ENCODE results near the gene TUT7. TPM values are rescaled to one million over a fixed set of nuclear protein-coding genes. Genes with fewer than 3 reads are reported as not detected.

TUT7 gene
- total and polyA plus RNA-seq, 4 experiments from 2014 or later: 9.5 to 64.1 (median 45.3) TPM

DNA sequence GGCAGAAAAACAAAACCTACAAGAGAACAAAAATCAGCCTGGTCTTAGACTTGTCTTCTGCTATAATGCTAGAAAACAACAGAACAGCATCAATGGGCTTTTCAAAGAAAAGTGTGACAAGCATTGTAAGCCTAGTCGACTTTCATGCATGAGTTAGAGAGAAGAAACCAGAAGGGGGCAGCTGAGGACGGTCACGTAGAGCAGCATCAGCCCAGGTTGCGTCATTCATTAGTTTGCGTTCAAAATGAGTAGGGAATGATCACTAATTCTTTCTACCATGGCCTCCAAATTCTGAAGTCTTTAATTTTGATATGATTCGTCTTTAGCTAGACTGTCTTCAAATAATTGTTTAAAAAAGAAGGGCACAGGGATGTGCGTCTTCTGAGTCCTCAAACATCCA, 67.2 kb downstream of the TUT7 start:
- Mint-ChIP-seq H3K27me3 (no peaks in the 10 kb centered on the region), H3K4me3 (no peak overlapping the region), H3K4me1 (peaks cover 8 to 13% (median 9%) of the 10 kb centered on the region in 4 donors), H3K27ac (peak overlapping the region in 5 of 7 donors; percentile 17 to 60 (median 32)), H3K9me3 (no peaks in the 10 kb centered on the region), H3K36me3 (peaks cover 3 to 33% of the 10 kb centered on the region in 2 donors)
- H3K36me3 ChIP-seq (ENCODE audit: insufficient read depth, low read length): peaks cover 5% of the 10 kb centered on the region
- ChIA-PET POLR2A (ENCODE audit: partially characterized antibody) (no interaction called here), CTCF (ENCODE audit: partially characterized antibody) (no interaction called here)
- H3K27ac ChIP-seq (ENCODE audit: low read depth, low read length): no peak overlapping the region
- peaks cover 8% of the 10 kb centered on the region for H3K4me1 ChIP-seq (ENCODE audit: insufficient read depth, low read length)
- intact Hi-C loops (cut with micrococcal nuclease): no loop called here
- no peaks in the 10 kb centered on the region for H3K27me3 ChIP-seq (ENCODE audit: insufficient read depth, low read length)
- no peak for DNase-seq
- no peak overlapping the region for H3K4me3 ChIP-seq (ENCODE audit: low read length in 2 of 2)
- H3K9me3 ChIP-seq (ENCODE audit: control insufficient read depth in 1 of 2, low read length in 2 of 2): no peaks in the 10 kb centered on the region

DNA sequence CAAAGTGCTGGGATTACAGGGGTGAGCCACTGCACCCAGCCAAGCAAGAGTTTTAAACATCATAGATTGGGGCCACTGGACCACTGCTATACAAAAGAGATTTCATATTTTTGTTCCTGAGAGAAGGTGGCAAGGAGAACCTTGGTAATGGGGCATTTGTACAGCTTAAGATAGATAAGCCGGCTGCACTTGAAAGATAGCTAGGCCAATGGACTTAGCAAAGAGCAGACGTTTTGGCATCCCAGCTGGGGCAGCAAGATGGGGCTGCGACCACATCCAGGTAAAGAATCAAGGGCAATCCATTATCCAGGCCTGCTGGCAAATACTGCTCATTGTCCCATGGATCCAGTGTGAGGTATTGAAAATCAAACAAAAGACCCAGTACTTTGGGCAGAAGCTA, 67.9 kb downstream of the TUT7 start:
- peaks cover 11 to 17% (median 13%) of the 10 kb centered on the region in 4 donors for H3K4me1 Mint-ChIP-seq
- intact Hi-C loops (cut with micrococcal nuclease): no loop called here
- H3K36me3 Mint-ChIP-seq: peaks cover 3 to 33% of the 10 kb centered on the region in 2 donors
- CTCF ChIA-PET (ENCODE audit: partially characterized antibody): no interaction called here
- no peak overlapping the region for H3K4me3 ChIP-seq (ENCODE audit: low read length in 2 of 2)
- H3K27ac Mint-ChIP-seq: peak overlapping the region in 3 of 7 donors; percentile 52 to 79 (median 74)
- POLR2A ChIA-PET (ENCODE audit: partially characterized antibody): no interaction called here
- H3K27me3 ChIP-seq (ENCODE audit: insufficient read depth, low read length): no peaks in the 10 kb centered on the region
- H3K27me3 Mint-ChIP-seq: no peaks in the 10 kb centered on the region
- peaks cover 13% of the 10 kb centered on the region for H3K4me1 ChIP-seq (ENCODE audit: insufficient read depth, low read length)
- no peak overlapping the region for H3K27ac ChIP-seq (ENCODE audit: low read depth, low read length)
- no peak overlapping the region for H3K4me3 Mint-ChIP-seq
- no peaks in the 10 kb centered on the region for H3K9me3 ChIP-seq (ENCODE audit: control insufficient read depth in 1 of 2, low read length in 2 of 2)
- H3K36me3 ChIP-seq (ENCODE audit: insufficient read depth, low read length): peaks cover 5% of the 10 kb centered on the region
- no peak for DNase-seq
- H3K9me3 Mint-ChIP-seq: no peaks in the 10 kb centered on the region

DNA sequence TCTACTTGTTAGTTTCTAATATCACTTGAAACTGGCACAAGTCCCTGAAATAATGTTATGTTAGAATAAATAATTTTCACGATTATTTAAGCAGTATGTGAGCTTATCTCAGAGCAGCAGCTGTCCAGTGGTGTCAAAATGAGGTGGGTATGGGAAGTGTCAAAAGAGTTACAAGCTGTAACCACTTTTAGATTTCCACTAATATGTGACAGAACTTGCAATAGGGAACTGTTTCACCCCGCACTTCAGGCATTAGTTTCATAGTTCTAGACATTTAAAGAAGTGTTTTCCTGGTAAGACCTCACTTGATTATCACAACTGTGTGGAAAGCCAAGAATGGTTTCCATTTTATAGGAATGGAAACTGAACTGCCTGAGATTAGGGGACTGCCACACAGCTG, 68.9 kb downstream of the TUT7 start:
- Mint-ChIP-seq H3K4me1 (peaks cover 17 to 23% (median 20%) of the 10 kb centered on the region in 4 donors), H3K27ac (peak overlapping the region; percentile 12 to 79 (median 46)), H3K4me3 (no peak overlapping the region), H3K9me3 (no peaks in the 10 kb centered on the region), H3K27me3 (no peaks in the 10 kb centered on the region), H3K36me3 (peaks cover 0 to 33% of the 10 kb centered on the region in 2 donors)
- POLR2A ChIA-PET (ENCODE audit: partially characterized antibody): interaction anchor here (1.3 kb wide), 1 partner anchor 68 kb away, joined by 3 read pairs; no protein-coding TSS in a partner anchor
- H3K27ac ChIP-seq (ENCODE audit: low read depth, low read length): no peak overlapping the region
- H3K36me3 ChIP-seq (ENCODE audit: insufficient read depth, low read length): peaks cover 5% of the 10 kb centered on the region
- CTCF ChIA-PET (ENCODE audit: partially characterized antibody): no interaction called here
- H3K4me1 ChIP-seq (ENCODE audit: insufficient read depth, low read length): peaks cover 23% of the 10 kb centered on the region
- no peak for DNase-seq
- no peaks in the 10 kb centered on the region for H3K9me3 ChIP-seq (ENCODE audit: control insufficient read depth in 1 of 2, low read length in 2 of 2)
- no peaks in the 10 kb centered on the region for H3K27me3 ChIP-seq (ENCODE audit: insufficient read depth, low read length)
- intact Hi-C loops (cut with micrococcal nuclease): no loop called here
- no peak overlapping the region for H3K4me3 ChIP-seq (ENCODE audit: low read length in 2 of 2)

DNA sequence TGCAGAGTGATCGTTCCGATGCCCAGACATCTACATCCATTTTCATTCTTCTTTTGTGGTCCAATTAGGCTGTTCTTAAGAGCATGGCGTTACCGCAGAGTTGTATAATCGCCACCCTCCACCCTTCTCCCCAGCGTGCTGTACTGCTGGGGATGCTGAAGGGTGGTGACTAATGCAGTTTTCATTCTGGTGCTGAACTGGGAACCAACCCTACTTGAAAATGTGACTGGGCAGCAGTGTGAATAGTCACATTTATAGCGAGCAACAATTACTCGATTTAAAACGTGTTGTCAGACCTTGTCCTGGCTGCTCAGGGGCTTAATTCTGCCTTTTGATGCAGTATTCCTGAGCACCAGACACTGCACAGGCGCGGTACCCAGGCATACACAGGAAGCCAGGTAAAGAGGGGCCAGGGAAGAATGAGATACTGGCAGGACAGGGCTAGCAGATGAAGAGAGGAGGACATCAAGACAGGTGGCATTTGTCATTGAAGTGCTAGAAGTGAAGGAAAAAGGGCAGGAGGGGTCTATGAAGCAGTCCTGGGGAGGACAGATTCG, 71.2 kb downstream of the TUT7 start:
- Mint-ChIP-seq H3K36me3 (peaks cover 7 to 34% of the 10 kb centered on the region in 2 donors), H3K4me1 (peaks cover 31 to 40% (median 35%) of the 10 kb centered on the region in 4 donors), H3K27me3 (no peaks in the 10 kb centered on the region), H3K9me3 (no peaks in the 10 kb centered on the region), H3K27ac (peak overlapping the region; percentile 91 to 100 (median 99)), H3K4me3 (peak overlapping the region; percentile 87 to 98 (median 96))
- Histone ChIP-seq H3K4me1 (ENCODE audit: insufficient read depth, low read length) (peaks cover 41% of the 10 kb centered on the region), H3K36me3 (ENCODE audit: insufficient read depth, low read length) (peaks cover 5% of the 10 kb centered on the region), H3K27me3 (ENCODE audit: insufficient read depth, low read length) (no peaks in the 10 kb centered on the region), H3K27ac (ENCODE audit: low read depth, low read length) (peak overlapping the region; percentile 96), H3K9me3 (ENCODE audit: control insufficient read depth in 1 of 2, low read length in 2 of 2) (no peaks in the 10 kb centered on the region), H3K4me3 (ENCODE audit: low read length in 2 of 2) (peak overlapping the region; percentile 93 to 94)
- intact Hi-C loops (cut with micrococcal nuclease): loop anchor here (1.0 to 2.0 kb wide), 6 partner anchors 20 to 664 kb away; partner anchors contain the start of genes GAS1, NAA35 and TUT7
- POLR2A ChIA-PET (ENCODE audit: partially characterized antibody): interaction anchor here (0.7 to 2.3 kb wide), 22 partner anchors 7 to 1443 kb away, joined by 3 to 32 read pairs (median 5); partner anchors contain the start of genes AGTPBP1, GAS1, NAA35 and TUT7
- DNase-seq: no peak
- CTCF ChIA-PET (ENCODE audit: partially characterized antibody): interaction anchor here (1.4 kb wide), 1 partner anchor 69 kb away, joined by 4 read pairs; no protein-coding TSS in a partner anchor

DNA sequence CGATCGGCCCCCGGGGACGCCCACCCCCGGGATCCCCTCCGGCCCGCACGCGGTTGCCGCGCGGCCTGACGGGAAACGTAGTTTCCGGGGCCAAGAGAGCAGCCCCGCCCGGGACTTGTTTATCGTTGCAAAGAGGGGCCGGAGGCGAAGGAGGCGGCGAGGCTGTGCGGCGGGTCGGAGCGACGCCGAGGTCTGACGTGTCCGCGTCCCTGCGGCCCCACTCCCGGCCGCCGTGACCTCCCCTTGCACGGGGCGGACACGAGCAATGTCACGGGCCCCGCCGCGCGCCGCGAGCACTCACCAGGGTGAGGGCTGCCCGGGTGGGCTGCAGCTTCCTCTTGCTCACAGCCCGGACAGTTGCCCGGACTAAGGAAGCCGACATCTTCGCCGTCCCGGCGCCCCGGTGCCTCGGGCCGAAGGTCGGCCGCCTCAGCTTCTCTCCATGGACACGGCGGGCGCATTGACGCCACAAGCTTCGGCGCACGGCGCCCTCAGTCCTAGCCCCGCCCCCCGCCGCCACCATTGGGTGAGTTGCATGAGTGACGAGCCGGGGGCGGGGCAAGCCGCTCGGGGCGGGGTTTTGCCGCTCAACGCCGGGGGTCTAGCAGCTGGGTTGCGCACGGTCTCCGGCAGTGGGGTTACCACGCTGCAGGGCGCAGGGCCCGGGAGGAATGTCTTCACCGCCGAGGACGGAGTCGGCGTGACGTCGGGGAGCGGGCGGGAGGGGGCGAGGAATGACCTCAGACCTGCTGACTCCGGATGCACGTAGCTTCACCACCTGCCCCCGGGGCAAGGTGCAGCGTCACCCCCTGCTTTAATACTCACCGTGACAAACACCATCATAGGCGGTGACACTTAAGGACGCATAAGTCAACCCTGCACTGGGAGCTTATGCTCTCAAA, 71.9 kb downstream of the TUT7 start, which contains the start of gene ISCA1:
ISCA1 (minus strand) TSS at position 462 of the 902 bp plus-strand sequence; CDS start at position 382, 80 bp downstream.
- Mint-ChIP-seq H3K4me3 (peak within 1 kb of the TSS; percentile 87 to 98 (median 96)), H3K9me3 (no peaks in the 10 kb centered on the region), H3K36me3 (peaks cover 7 to 32% of the 10 kb centered on the region in 2 donors), H3K4me1 (peaks cover 31 to 48% (median 39%) of the 10 kb centered on the region in 4 donors), H3K27me3 (no peaks in the 10 kb centered on the region), H3K27ac (peak within 1 kb of the TSS; percentile 91 to 100 (median 99))
- peaks cover 45% of the 10 kb centered on the region for H3K4me1 ChIP-seq (ENCODE audit: insufficient read depth, low read length)
- intact Hi-C loops (cut with micrococcal nuclease): loop anchor here (1.0 to 2.0 kb wide), 6 partner anchors 21 to 664 kb away; partner anchors contain the start of genes GAS1, NAA35 and TUT7
- POLR2A ChIA-PET (ENCODE audit: partially characterized antibody): interaction anchor here (0.5 to 2.3 kb wide), 23 partner anchors 8 to 1444 kb away, joined by 3 to 32 read pairs (median 5); partner anchors contain the start of genes AGTPBP1, GAS1, NAA35 and TUT7
- H3K9me3 ChIP-seq (ENCODE audit: control insufficient read depth in 1 of 2, low read length in 2 of 2): no peaks in the 10 kb centered on the region
- CTCF ChIA-PET (ENCODE audit: partially characterized antibody): interaction anchor here (1.4 kb wide), 1 partner anchor 70 kb away, joined by 4 read pairs; no protein-coding TSS in a partner anchor
- H3K4me3 ChIP-seq (ENCODE audit: low read length in 2 of 2): peak within 1 kb of the TSS; percentile 93 to 94
- H3K36me3 ChIP-seq (ENCODE audit: insufficient read depth, low read length): no peaks in the 10 kb centered on the region
- H3K27ac ChIP-seq (ENCODE audit: low read depth, low read length): peak within 1 kb of the TSS; percentile 96
- peak; percentile 97 to 100 (median 97) for DNase-seq
- no peaks in the 10 kb centered on the region for H3K27me3 ChIP-seq (ENCODE audit: insufficient read depth, low read length)

DNA sequence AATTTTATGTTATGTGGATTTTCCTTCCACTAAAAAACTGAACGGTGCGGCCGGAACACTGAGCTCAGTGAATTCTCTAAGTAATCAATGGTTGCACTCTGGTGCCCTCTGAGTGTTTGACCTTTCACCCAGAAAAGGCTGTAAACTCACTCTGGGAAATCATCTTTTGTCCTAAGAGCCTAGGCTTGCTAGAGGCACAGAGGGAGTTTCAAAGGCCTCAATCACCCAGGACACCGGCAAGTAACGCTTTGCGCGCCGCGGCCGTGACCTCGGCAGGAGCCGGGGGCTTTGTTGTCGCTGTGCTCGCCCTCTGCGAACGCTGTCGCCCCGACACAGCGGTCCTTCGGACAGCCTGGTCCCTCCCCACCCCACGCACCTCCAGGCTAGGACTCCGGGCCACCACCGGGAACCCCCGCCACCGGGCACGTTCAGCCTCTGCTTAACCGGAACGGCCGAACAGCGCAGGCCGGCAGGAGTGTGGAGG, 72.6 kb downstream of the TUT7 start:
- Histone ChIP-seq H3K4me1 (ENCODE audit: insufficient read depth, low read length) (peaks cover 45% of the 10 kb centered on the region), H3K4me3 (ENCODE audit: low read length in 2 of 2) (peak overlapping the region; percentile 74 to 93), H3K27ac (ENCODE audit: low read depth, low read length) (peak overlapping the region; percentile 96), H3K27me3 (ENCODE audit: insufficient read depth, low read length) (no peaks in the 10 kb centered on the region), H3K36me3 (ENCODE audit: insufficient read depth, low read length) (no peaks in the 10 kb centered on the region), H3K9me3 (ENCODE audit: control insufficient read depth in 1 of 2, low read length in 2 of 2) (no peaks in the 10 kb centered on the region)
- no peaks in the 10 kb centered on the region for H3K9me3 Mint-ChIP-seq
- no peaks in the 10 kb centered on the region for H3K27me3 Mint-ChIP-seq
- H3K36me3 Mint-ChIP-seq: peaks cover 12 to 31% of the 10 kb centered on the region in 2 donors
- CTCF ChIA-PET (ENCODE audit: partially characterized antibody): interaction anchor here (1.4 kb wide), 1 partner anchor 71 kb away, joined by 4 read pairs; no protein-coding TSS in a partner anchor
- H3K4me3 Mint-ChIP-seq: peak overlapping the region; percentile 86 to 98 (median 93)
- H3K4me1 Mint-ChIP-seq: peaks cover 34 to 53% (median 43%) of the 10 kb centered on the region in 4 donors
- no peak for DNase-seq
- POLR2A ChIA-PET (ENCODE audit: partially characterized antibody): interaction anchor here (0.5 to 2.3 kb wide), 16 partner anchors 12 to 665 kb away, joined by 3 to 32 read pairs (median 6); partner anchors contain the start of genes AGTPBP1, GAS1, NAA35 and TUT7
- intact Hi-C loops (cut with micrococcal nuclease): loop anchor here (1.0 to 2.0 kb wide), 6 partner anchors 22 to 665 kb away; partner anchors contain the start of genes GAS1, NAA35 and TUT7
- peak overlapping the region; percentile 91 to 97 (median 93) for H3K27ac Mint-ChIP-seq
